ENCODE data around the gene CDHR2.
A peak's percentile ranks its signal among the peaks of the same experiment; 100 is the strongest.

Gene CDHR2

DNA sequence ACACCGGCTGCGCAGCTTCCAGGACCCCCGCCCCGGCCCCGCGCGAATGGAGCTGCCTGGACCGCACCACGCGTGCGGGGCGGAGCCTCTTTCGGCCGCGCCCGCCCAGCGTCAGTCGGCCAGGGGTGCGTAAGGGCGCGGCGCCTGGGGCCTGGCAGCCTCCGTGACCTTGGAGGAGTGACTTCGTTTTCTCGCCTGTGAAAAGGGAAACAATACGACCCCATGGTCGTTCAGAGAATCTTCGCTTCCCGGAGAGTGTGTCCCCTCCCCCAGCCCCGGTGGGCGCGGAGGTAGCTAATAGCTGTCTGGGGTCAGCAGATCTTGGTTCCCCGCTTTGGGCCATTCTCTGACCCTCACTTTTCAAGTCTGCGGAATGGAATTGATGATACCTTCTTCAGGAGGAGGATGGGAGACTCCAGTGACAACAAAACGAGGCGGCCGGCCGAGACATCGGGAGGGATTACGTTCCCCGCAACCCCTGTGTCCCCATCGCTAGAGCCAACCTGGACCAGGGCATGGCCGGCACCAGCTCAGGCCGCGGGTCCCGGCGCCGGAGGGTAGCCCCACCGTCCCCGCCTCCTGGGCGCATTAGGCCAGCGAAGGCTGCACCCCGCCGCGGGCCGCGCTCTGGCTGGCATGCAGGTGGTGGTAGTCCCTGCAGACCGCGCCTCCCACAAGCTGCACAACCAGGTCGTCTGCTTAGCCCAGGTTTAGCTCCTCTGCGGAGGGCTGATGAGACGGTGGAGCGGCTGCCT is 5.5 kb upstream of the CDHR2 start (continued):
- TF ChIP-seq, protein P1, sequence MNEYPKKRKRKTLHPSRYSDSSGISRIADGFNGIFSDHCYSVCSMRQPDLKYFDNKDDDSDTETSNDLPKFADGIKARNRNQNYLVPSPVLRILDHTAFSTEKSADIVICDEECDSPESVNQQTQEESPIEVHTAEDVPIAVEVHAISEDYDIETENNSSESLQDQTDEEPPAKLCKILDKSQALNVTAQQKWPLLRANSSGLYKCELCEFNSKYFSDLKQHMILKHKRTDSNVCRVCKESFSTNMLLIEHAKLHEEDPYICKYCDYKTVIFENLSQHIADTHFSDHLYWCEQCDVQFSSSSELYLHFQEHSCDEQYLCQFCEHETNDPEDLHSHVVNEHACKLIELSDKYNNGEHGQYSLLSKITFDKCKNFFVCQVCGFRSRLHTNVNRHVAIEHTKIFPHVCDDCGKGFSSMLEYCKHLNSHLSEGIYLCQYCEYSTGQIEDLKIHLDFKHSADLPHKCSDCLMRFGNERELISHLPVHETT (tag by site-specific recombination; IDR thresholded peaks at IDR 0.05) = 0 out of 2 replicates have a peak, but pooled peaks have one; percentile 14
- no peak for TF ChIP-seq ZNF621 (tag by site-specific recombination; IDR thresholded peaks at IDR 0.05)
- TF ChIP-seq, protein P2, sequence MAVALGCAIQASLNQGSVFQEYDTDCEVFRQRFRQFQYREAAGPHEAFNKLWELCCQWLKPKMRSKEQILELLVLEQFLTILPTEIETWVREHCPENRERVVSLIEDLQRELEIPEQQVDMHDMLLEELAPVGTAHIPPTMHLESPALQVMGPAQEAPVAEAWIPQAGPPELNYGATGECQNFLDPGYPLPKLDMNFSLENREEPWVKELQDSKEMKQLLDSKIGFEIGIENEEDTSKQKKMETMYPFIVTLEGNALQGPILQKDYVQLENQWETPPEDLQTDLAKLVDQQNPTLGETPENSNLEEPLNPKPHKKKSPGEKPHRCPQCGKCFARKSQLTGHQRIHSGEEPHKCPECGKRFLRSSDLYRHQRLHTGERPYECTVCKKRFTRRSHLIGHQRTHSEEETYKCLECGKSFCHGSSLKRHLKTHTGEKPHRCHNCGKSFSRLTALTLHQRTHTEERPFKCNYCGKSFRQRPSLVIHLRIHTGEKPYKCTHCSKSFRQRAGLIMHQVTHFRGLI (tag by site-specific recombination; IDR thresholded peaks at IDR 0.05) = peak; percentile 38; the same call in 1 of the 2 replicates
- no peak for TF ChIP-seq ZNF623 (tag by site-specific recombination; IDR thresholded peaks at IDR 0.05)
- no peak for TF ChIP-seq HOXA7 (CRISPR knock-in tag; IDR thresholded peaks at IDR 0.05; ENCODE audit: borderline replicate concordance)
- TF ChIP-seq, protein P3, sequence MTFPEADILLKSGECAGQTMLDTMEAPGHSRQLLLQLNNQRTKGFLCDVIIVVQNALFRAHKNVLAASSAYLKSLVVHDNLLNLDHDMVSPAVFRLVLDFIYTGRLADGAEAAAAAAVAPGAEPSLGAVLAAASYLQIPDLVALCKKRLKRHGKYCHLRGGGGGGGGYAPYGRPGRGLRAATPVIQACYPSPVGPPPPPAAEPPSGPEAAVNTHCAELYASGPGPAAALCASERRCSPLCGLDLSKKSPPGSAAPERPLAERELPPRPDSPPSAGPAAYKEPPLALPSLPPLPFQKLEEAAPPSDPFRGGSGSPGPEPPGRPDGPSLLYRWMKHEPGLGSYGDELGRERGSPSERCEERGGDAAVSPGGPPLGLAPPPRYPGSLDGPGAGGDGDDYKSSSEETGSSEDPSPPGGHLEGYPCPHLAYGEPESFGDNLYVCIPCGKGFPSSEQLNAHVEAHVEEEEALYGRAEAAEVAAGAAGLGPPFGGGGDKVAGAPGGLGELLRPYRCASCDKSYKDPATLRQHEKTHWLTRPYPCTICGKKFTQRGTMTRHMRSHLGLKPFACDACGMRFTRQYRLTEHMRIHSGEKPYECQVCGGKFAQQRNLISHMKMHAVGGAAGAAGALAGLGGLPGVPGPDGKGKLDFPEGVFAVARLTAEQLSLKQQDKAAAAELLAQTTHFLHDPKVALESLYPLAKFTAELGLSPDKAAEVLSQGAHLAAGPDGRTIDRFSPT (tag by site-specific recombination; IDR thresholded peaks at IDR 0.05) = peak; percentile 88
- TF ChIP-seq, protein P4, sequence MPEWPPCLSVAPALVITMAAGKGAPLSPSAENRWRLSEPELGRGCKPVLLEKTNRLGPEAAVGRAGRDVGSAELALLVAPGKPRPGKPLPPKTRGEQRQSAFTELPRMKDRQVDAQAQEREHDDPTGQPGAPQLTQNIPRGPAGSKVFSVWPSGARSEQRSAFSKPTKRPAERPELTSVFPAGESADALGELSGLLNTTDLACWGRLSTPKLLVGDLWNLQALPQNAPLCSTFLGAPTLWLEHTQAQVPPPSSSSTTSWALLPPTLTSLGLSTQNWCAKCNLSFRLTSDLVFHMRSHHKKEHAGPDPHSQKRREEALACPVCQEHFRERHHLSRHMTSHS (tag by site-specific recombination; IDR thresholded peaks at IDR 0.05) = no peak
- TF ChIP-seq ZNF341 (tag by site-specific recombination; IDR thresholded peaks at IDR 0.05; ENCODE audit: low read depth) = peak; percentile 93
- TF ChIP-seq ZEB2 (tag by site-specific recombination; IDR thresholded peaks at IDR 0.05) = peak; percentile 85
- peak; percentile 63 for TF ChIP-seq ZBTB48 (tag by site-specific recombination; IDR thresholded peaks at IDR 0.05)
- TF ChIP-seq ZBTB10 (tag by site-specific recombination; IDR thresholded peaks at IDR 0.05) = peak; percentile 70; the same call in 1 of the 2 replicates
- TF ChIP-seq GLIS2 (tag by site-specific recombination; IDR thresholded peaks at IDR 0.05) = peak; percentile 84
- 0 out of 2 replicates have a peak, but pooled peaks have one; percentile 29 for TF ChIP-seq ZFP69B (tag by site-specific recombination; IDR thresholded peaks at IDR 0.05)
- TF ChIP-seq ZNF335 (tag by site-specific recombination; conservative IDR thresholded peaks at IDR 0.05) = peak; percentile 96
- TF ChIP-seq, protein P5, sequence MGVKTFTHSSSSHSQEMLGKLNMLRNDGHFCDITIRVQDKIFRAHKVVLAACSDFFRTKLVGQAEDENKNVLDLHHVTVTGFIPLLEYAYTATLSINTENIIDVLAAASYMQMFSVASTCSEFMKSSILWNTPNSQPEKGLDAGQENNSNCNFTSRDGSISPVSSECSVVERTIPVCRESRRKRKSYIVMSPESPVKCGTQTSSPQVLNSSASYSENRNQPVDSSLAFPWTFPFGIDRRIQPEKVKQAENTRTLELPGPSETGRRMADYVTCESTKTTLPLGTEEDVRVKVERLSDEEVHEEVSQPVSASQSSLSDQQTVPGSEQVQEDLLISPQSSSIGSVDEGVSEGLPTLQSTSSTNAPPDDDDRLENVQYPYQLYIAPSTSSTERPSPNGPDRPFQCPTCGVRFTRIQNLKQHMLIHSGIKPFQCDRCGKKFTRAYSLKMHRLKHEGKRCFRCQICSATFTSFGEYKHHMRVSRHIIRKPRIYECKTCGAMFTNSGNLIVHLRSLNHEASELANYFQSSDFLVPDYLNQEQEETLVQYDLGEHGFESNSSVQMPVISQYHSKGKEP (tag by site-specific recombination; IDR thresholded peaks at IDR 0.05) = 0 out of 2 replicates have a peak, but pooled peaks have one; percentile 9
- TF ChIP-seq ZSCAN30 (tag by site-specific recombination; IDR thresholded peaks at IDR 0.05) = peak; percentile 45; the same call in 1 of the 2 replicates
- TF ChIP-seq OVOL3 (tag by site-specific recombination; IDR thresholded peaks at IDR 0.05) = no peak
- no peak for TF ChIP-seq ZNF529 (tag by site-specific recombination; IDR thresholded peaks at IDR 0.05; ENCODE audit: insufficient replicate concordance)
- TF ChIP-seq, protein P6, sequence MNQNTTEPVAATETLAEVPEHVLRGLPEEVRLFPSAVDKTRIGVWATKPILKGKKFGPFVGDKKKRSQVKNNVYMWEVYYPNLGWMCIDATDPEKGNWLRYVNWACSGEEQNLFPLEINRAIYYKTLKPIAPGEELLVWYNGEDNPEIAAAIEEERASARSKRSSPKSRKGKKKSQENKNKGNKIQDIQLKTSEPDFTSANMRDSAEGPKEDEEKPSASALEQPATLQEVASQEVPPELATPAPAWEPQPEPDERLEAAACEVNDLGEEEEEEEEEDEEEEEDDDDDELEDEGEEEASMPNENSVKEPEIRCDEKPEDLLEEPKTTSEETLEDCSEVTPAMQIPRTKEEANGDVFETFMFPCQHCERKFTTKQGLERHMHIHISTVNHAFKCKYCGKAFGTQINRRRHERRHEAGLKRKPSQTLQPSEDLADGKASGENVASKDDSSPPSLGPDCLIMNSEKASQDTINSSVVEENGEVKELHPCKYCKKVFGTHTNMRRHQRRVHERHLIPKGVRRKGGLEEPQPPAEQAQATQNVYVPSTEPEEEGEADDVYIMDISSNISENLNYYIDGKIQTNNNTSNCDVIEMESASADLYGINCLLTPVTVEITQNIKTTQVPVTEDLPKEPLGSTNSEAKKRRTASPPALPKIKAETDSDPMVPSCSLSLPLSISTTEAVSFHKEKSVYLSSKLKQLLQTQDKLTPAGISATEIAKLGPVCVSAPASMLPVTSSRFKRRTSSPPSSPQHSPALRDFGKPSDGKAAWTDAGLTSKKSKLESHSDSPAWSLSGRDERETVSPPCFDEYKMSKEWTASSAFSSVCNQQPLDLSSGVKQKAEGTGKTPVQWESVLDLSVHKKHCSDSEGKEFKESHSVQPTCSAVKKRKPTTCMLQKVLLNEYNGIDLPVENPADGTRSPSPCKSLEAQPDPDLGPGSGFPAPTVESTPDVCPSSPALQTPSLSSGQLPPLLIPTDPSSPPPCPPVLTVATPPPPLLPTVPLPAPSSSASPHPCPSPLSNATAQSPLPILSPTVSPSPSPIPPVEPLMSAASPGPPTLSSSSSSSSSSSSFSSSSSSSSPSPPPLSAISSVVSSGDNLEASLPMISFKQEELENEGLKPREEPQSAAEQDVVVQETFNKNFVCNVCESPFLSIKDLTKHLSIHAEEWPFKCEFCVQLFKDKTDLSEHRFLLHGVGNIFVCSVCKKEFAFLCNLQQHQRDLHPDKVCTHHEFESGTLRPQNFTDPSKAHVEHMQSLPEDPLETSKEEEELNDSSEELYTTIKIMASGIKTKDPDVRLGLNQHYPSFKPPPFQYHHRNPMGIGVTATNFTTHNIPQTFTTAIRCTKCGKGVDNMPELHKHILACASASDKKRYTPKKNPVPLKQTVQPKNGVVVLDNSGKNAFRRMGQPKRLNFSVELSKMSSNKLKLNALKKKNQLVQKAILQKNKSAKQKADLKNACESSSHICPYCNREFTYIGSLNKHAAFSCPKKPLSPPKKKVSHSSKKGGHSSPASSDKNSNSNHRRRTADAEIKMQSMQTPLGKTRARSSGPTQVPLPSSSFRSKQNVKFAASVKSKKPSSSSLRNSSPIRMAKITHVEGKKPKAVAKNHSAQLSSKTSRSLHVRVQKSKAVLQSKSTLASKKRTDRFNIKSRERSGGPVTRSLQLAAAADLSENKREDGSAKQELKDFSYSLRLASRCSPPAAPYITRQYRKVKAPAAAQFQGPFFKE (tag by site-specific recombination; IDR thresholded peaks at IDR 0.05; ENCODE audit: borderline replicate concordance) = no peak
- peak; percentile 52; the same call in 1 of the 2 replicates for TF ChIP-seq KLF8 (tag by site-specific recombination; IDR thresholded peaks at IDR 0.05)
- no peak for TF ChIP-seq ZNF423 (tag by site-specific recombination; IDR thresholded peaks at IDR 0.05)
- peak; percentile 76 for TF ChIP-seq ZNF501 (tag by site-specific recombination; IDR thresholded peaks at IDR 0.05)
